GM23338 (cell line): Measurements from ENCODE around the gene WDR87. TPM values are rescaled to one million over a fixed set of nuclear protein-coding genes. Genes with fewer than 3 reads are reported as not detected.

ENCODE experiments used
- ATAC-seq: fragments of 200-7000 bp; cut with Tn5 transposase; 3 replicates; pipeline ENCODE4 v1.9.1; 2020
- DNase-seq: peaks from one replicate; pipeline ENCODE4 v3.0.0-alpha.2; 2015; ENCODE audit warnings: low spot score
- H2AFZ ChIP-seq: fragments of 200-600 bp; sonication (generic); 2 replicates; pipeline ENCODE4 v1.8.0; 2016; ENCODE audit warnings: antibody characterized with exemption, mild to moderate bottlenecking, moderate library complexity
- H3F3A ChIP-seq: fragments of 200-600 bp; sonication (generic); replicated peaks from 2 replicates; pipeline ENCODE4 v1.8.0; 2017; ENCODE audit warnings: antibody characterized with exemption, mixed run types, low read depth
- H3K27ac ChIP-seq: fragments of 200-600 bp; sonication (generic); 2 replicates; pipeline ENCODE4 v1.6.1; 2016; ENCODE audit warnings: low read depth
- H3K27me3 ChIP-seq: fragments of 200-600 bp; sonication (generic); 2 replicates; pipeline ENCODE4 v1.8.0; 2016; ENCODE audit warnings: mild to moderate bottlenecking, mixed run types, moderate library complexity; ENCODE audit not compliant: insufficient read depth
- H3K36me3 ChIP-seq: fragments of 200-600 bp; sonication (generic); 2 replicates; pipeline ENCODE4 v1.8.0; 2016; ENCODE audit warnings: mild to moderate bottlenecking; ENCODE audit not compliant: insufficient read depth
- H3K4me1 ChIP-seq: fragments of 200-600 bp; sonication (generic); 2 replicates; pipeline ENCODE4 v1.8.0; 2016; ENCODE audit warnings: mild to moderate bottlenecking, moderate library complexity; ENCODE audit not compliant: insufficient read depth
- H3K4me2 ChIP-seq: fragments of 200-600 bp; sonication (generic); 2 replicates; pipeline ENCODE4 v1.7.1; 2017; ENCODE audit warnings: mixed run types
- H3K4me3 ChIP-seq: fragments of 200-600 bp; sonication (generic); 2 replicates; pipeline ENCODE4 v1.6.1; 2016; ENCODE audit warnings: mixed run types
- H3K79me2 ChIP-seq: fragments of 200-600 bp; sonication (generic); replicated peaks from 2 replicates; pipeline ENCODE4 v1.8.0; 2017; ENCODE audit warnings: mild to moderate bottlenecking; ENCODE audit not compliant: insufficient read depth
- H3K9me2 ChIP-seq: fragments of 200-600 bp; sonication (generic); 2 replicates; pipeline ENCODE4 v1.8.0; 2017; ENCODE audit not compliant: insufficient read depth
- H4K20me1 ChIP-seq: fragments of 200-600 bp; sonication (generic); replicated peaks from 2 replicates; pipeline ENCODE4 v1.8.0; 2017; ENCODE audit warnings: mild to moderate bottlenecking; ENCODE audit not compliant: insufficient read depth
- H3K27ac Mint-ChIP-seq: 2 replicates; pipeline ENCODE4 v1.8.0; 2020; ENCODE audit warnings: inconsistent platforms, mild to moderate bottlenecking, moderate library complexity, mixed read lengths
- H3K27me3 Mint-ChIP-seq: 3 replicates; pipeline ENCODE4 v1.8.0; 2022; ENCODE audit warnings: low read depth, mild to moderate bottlenecking, moderate library complexity, mixed read lengths, inconsistent platforms; ENCODE audit not compliant: insufficient read depth, poor library complexity
- H3K36me3 Mint-ChIP-seq: 3 replicates; pipeline ENCODE4 v1.8.0; 2021; ENCODE audit warnings: low read depth, mild to moderate bottlenecking, inconsistent platforms, moderate library complexity, mixed read lengths
- H3K4me1 Mint-ChIP-seq: 3 replicates; pipeline ENCODE4 v1.8.0; 2020; ENCODE audit warnings: mild to moderate bottlenecking, inconsistent platforms, mixed read lengths
- H3K4me3 Mint-ChIP-seq: 3 replicates; pipeline ENCODE4 v1.8.0; 2021; ENCODE audit warnings: moderate library complexity, mild to moderate bottlenecking, inconsistent platforms, mixed read lengths
- H3K9me3 Mint-ChIP-seq: 3 replicates; pipeline ENCODE4 v1.8.0; 2020; ENCODE audit warnings: moderate library complexity, mild to moderate bottlenecking, inconsistent platforms, mixed read lengths
- CREB1 ChIP-seq: fragments of 250-450 bp; sonication (Bioruptor Pico); IDR thresholded peaks from 2 replicates; pipeline ENCODE4 v1.5.0; 2020; ENCODE audit warnings: low read depth, mild to moderate bottlenecking, moderate library complexity
- EZH2 ChIP-seq: fragments of 200-600 bp; sonication (generic); IDR thresholded peaks from one replicate; pipeline ENCODE4 v1.8.0; 2017; ENCODE audit warnings: antibody characterized with exemption, mild to moderate bottlenecking, low read depth; ENCODE audit not compliant: unreplicated experiment
- EZH2phosphoT487 ChIP-seq: fragments of 200-600 bp; sonication (generic); IDR thresholded peaks from one replicate; pipeline ENCODE4 v1.8.1; 2018; ENCODE audit warnings: antibody characterized with exemption; ENCODE audit not compliant: unreplicated experiment
- JUNB ChIP-seq: IDR thresholded peaks from one replicate; pipeline ENCODE4 v1.6.1; 2016; ENCODE audit warnings: antibody characterized with exemption; ENCODE audit not compliant: unreplicated experiment
- NANOG ChIP-seq: IDR thresholded peaks from 2 replicates; pipeline ENCODE4 v1.6.1; 2016; ENCODE audit warnings: antibody characterized with exemption, borderline replicate concordance
- POLR2AphosphoS5 ChIP-seq: IDR thresholded peaks from 2 replicates; pipeline ENCODE4 v1.6.1; 2016; ENCODE audit warnings: antibody characterized with exemption, low read depth
- REST ChIP-seq: IDR thresholded peaks from one replicate; pipeline ENCODE4 v1.6.1; 2018; ENCODE audit warnings: antibody characterized with exemption; ENCODE audit not compliant: unreplicated experiment
- STAT1 ChIP-seq: IDR thresholded peaks from one replicate; pipeline ENCODE4 v1.6.1; 2016; ENCODE audit warnings: antibody characterized with exemption; ENCODE audit not compliant: unreplicated experiment
- ZNF114 ChIP-seq: fragments of 250-450 bp; sonication (Bioruptor Pico); IDR thresholded peaks from 2 replicates; pipeline ENCODE4 v1.5.0; 2020; ENCODE audit warnings: mild to moderate bottlenecking, moderate library complexity
- ZNF331 ChIP-seq: fragments of 250-450 bp; sonication (Bioruptor Pico); IDR thresholded peaks from 2 replicates; pipeline ENCODE4 v1.5.0; 2020; ENCODE audit warnings: low read depth, mild to moderate bottlenecking, moderate library complexity
- polyA plus RNA-seq: library from polyadenylated mRNA; unstranded; fragments of >200 nt; fragmentation: Nextera tagmentation; extraction: Ambion mirVana; gene quantifications from 2 replicates; pipeline ENCODE4 v1.2.1, GENCODE V29; 2016
- total RNA-seq: library from RNA; depleted of rRNA; stranded (reverse); fragments of >200 nt; shearing (Covaris generic); gene quantifications from 2 replicates; pipeline ENCODE4 v1.2.3, GENCODE V29; 2014
- TF ChIP-seq, protein P1 (sequence below): fragments of 250-450 bp; sonication (Bioruptor Pico); IDR thresholded peaks from 2 replicates; pipeline ENCODE4 v1.5.0; 2020; ENCODE audit warnings: mild to moderate bottlenecking, moderate library complexity
- TF ChIP-seq, protein P2 (sequence below): IDR thresholded peaks from 2 replicates; pipeline ENCODE4 v1.6.1; 2016; ENCODE audit warnings: antibody characterized with exemption
- TF ChIP-seq, protein P3 (sequence below), 2 experiments: fragments of 200-600 bp in 1 of 2; sonication (generic) in 1 of 2; conservative IDR thresholded peaks; 2 replicates each; pipeline versions ENCODE4 v1.5.1 to v1.6.1; 2016 to 2017; ENCODE audit warnings: antibody characterized with exemption in 2 of 2, low read depth in 2 of 2, mild to moderate bottlenecking in 2 of 2, moderate library complexity in 1 of 2

WDR87 gene
- total and polyA plus RNA-seq, 2 experiments from 2014 or later, result 0.02 TPM; not detected in 1

- H3K27me3 ChIP-seq, result no peaks in the 10 kb centered on the region
- no peaks in the 10 kb centered on the region for H3K9me2 ChIP-seq
- no peak for TF ChIP-seq CREB1
- TF ChIP-seq, protein P1, sequence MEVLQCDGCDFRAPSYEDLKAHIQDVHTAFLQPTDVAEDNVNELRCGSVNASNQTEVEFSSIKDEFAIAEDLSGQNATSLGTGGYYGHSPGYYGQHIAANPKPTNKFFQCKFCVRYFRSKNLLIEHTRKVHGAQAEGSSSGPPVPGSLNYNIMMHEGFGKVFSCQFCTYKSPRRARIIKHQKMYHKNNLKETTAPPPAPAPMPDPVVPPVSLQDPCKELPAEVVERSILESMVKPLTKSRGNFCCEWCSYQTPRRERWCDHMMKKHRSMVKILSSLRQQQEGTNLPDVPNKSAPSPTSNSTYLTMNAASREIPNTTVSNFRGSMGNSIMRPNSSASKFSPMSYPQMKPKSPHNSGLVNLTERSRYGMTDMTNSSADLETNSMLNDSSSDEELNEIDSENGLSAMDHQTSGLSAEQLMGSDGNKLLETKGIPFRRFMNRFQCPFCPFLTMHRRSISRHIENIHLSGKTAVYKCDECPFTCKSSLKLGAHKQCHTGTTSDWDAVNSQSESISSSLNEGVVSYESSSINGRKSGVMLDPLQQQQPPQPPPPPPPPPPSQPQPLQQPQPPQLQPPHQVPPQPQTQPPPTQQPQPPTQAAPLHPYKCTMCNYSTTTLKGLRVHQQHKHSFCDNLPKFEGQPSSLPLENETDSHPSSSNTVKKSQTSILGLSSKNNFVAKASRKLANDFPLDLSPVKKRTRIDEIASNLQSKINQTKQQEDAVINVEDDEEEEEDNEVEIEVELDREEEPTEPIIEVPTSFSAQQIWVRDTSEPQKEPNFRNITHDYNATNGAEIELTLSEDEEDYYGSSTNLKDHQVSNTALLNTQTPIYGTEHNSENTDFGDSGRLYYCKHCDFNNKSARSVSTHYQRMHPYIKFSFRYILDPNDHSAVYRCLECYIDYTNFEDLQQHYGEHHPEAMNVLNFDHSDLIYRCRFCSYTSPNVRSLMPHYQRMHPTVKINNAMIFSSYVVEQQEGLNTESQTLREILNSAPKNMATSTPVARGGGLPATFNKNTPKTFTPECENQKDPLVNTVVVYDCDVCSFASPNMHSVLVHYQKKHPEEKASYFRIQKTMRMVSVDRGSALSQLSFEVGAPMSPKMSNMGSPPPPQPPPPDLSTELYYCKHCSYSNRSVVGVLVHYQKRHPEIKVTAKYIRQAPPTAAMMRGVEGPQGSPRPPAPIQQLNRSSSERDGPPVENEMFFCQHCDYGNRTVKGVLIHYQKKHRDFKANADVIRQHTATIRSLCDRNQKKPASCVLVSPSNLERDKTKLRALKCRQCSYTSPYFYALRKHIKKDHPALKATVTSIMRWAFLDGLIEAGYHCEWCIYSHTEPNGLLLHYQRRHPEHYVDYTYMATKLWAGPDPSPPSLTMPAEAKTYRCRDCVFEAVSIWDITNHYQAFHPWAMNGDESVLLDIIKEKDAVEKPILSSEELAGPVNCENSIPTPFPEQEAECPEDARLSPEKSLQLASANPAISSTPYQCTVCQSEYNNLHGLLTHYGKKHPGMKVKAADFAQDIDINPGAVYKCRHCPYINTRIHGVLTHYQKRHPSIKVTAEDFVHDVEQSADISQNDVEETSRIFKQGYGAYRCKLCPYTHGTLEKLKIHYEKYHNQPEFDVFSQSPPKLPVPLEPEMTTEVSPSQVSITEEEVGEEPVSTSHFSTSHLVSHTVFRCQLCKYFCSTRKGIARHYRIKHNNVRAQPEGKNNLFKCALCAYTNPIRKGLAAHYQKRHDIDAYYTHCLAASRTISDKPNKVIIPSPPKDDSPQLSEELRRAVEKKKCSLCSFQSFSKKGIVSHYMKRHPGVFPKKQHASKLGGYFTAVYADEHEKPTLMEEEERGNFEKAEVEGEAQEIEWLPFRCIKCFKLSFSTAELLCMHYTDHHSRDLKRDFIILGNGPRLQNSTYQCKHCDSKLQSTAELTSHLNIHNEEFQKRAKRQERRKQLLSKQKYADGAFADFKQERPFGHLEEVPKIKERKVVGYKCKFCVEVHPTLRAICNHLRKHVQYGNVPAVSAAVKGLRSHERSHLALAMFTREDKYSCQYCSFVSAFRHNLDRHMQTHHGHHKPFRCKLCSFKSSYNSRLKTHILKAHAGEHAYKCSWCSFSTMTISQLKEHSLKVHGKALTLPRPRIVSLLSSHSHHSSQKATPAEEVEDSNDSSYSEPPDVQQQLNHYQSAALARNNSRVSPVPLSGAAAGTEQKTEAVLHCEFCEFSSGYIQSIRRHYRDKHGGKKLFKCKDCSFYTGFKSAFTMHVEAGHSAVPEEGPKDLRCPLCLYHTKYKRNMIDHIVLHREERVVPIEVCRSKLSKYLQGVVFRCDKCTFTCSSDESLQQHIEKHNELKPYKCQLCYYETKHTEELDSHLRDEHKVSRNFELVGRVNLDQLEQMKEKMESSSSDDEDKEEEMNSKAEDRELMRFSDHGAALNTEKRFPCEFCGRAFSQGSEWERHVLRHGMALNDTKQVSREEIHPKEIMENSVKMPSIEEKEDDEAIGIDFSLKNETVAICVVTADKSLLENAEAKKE, result no peak
- TF ChIP-seq, protein P2, sequence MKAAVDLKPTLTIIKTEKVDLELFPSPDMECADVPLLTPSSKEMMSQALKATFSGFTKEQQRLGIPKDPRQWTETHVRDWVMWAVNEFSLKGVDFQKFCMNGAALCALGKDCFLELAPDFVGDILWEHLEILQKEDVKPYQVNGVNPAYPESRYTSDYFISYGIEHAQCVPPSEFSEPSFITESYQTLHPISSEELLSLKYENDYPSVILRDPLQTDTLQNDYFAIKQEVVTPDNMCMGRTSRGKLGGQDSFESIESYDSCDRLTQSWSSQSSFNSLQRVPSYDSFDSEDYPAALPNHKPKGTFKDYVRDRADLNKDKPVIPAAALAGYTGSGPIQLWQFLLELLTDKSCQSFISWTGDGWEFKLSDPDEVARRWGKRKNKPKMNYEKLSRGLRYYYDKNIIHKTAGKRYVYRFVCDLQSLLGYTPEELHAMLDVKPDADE, result no peak
- TF ChIP-seq, protein P3, sequence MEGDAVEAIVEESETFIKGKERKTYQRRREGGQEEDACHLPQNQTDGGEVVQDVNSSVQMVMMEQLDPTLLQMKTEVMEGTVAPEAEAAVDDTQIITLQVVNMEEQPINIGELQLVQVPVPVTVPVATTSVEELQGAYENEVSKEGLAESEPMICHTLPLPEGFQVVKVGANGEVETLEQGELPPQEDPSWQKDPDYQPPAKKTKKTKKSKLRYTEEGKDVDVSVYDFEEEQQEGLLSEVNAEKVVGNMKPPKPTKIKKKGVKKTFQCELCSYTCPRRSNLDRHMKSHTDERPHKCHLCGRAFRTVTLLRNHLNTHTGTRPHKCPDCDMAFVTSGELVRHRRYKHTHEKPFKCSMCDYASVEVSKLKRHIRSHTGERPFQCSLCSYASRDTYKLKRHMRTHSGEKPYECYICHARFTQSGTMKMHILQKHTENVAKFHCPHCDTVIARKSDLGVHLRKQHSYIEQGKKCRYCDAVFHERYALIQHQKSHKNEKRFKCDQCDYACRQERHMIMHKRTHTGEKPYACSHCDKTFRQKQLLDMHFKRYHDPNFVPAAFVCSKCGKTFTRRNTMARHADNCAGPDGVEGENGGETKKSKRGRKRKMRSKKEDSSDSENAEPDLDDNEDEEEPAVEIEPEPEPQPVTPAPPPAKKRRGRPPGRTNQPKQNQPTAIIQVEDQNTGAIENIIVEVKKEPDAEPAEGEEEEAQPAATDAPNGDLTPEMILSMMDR (conservative IDR thresholded peaks at IDR 0.05; ENCODE audit: low read depth in 2 of 2), result no peak
- TF ChIP-seq POLR2AphosphoS5, result no peak
- TF ChIP-seq EZH2, result no peak
- no peak for TF ChIP-seq JUNB
- no peak for TF ChIP-seq STAT1
- TF ChIP-seq REST, result no peak
- no peak for TF ChIP-seq ZNF114
- no peak for TF ChIP-seq ZNF331 (CRISPR knock-in tag)
- TF ChIP-seq NANOG, result no peak
- no peak for TF ChIP-seq EZH2phosphoT487
- H3K79me2 ChIP-seq, result peaks cover 91% of the 10 kb centered on the region
- no peak for DNase-seq
- peaks cover 17% of the 10 kb centered on the region for H3K36me3 Mint-ChIP-seq
- H3K4me2 ChIP-seq, result no peak overlapping the region
- H3K27me3 Mint-ChIP-seq, result peaks cover 10% of the 10 kb centered on the region
- H3K9me3 Mint-ChIP-seq, result peaks cover 3% of the 10 kb centered on the region; the same call in 1 of the 3 replicates
- H3K4me1 Mint-ChIP-seq, result peaks cover 47% of the 10 kb centered on the region
- no peak overlapping the region for H3K4me3 Mint-ChIP-seq
- H3K36me3 ChIP-seq, result no peaks in the 10 kb centered on the region
- H2AFZ ChIP-seq, result no peak overlapping the region
- H3K4me3 ChIP-seq, result no peak overlapping the region
- H3F3A ChIP-seq, result peaks cover 4% of the 10 kb centered on the region
- ATAC-seq, result no peak
- 0 out of 2 replicates have a peak overlapping the region, but pooled peaks have one; percentile 25 for H3K27ac Mint-ChIP-seq
- H3K27ac ChIP-seq, result no peak overlapping the region
- H4K20me1 ChIP-seq, result no peaks in the 10 kb centered on the region; the same call in 1 of the 2 replicates
- peaks cover 37% of the 10 kb centered on the region for H3K4me1 ChIP-seq
These were observed 19.9 kb upstream of the WDR87 start for GRCh38 chr19:37926255-37926654.
